HEK293 (cell line): ENCODE results near the gene GAL3ST1.

Experiments used
- CTCF ChIA-PET: fragments of 350-600 bp; formaldehyde crosslinking; extraction: SDS; loops from one replicate; lab custom pipeline; 2021; ENCODE audit warnings: antibody characterized with exemption; lab: Yijun Ruan, JAX
- POLR2A ChIA-PET: fragments of 300-600 bp; formaldehyde crosslinking; extraction: SDS; loops from one replicate; lab custom pipeline; 2020; ENCODE audit warnings: antibody characterized with exemption, inconsistent platforms; lab: Yijun Ruan, JAX
- H3K27ac ChIP-seq: fragments of 200-500 bp; sonication (Bioruptor generic); 2 replicates; pipeline ENCODE4 v1.5.1; 2014; ENCODE audit warnings: low read depth, low read length, control low read depth, inconsistent platforms; ENCODE audit errors: extremely low read depth
- H3K36me3 ChIP-seq, 2 experiments: fragments of 200-500 bp in 1 of 2; sonication (Bioruptor generic) in 1 of 2; 1 replicate in 1 of 2; 2 replicates in 1 of 2; pipeline ENCODE4 v1.5.1; 2014 to 2017; ENCODE audit warnings: inconsistent platforms in 2 of 2, low read length in 2 of 2; ENCODE audit not compliant: control insufficient read depth in 2 of 2, insufficient read depth in 1 of 2
- H3K4me1 ChIP-seq: fragments of 200-500 bp; sonication (Bioruptor generic); 2 replicates; pipeline ENCODE4 v1.5.1; 2014; ENCODE audit warnings: mild to moderate bottlenecking, low read length, inconsistent platforms; ENCODE audit not compliant: control insufficient read depth, insufficient read depth
- H3K4me3 ChIP-seq: 2 replicates; pipeline ENCODE4 v1.5.1; 2011; ENCODE audit warnings: low read depth, mild to moderate bottlenecking, control low read depth, low read length, moderate library complexity
- H3K9me3 ChIP-seq: fragments of 200-500 bp; sonication (Bioruptor generic); 2 replicates; pipeline ENCODE4 v1.5.1; 2014; ENCODE audit warnings: low read depth, low read length, inconsistent platforms; ENCODE audit not compliant: control insufficient read depth, insufficient read depth
- INSM2 ChIP-seq: fragments of 450-650 bp; formaldehyde crosslinking; IDR thresholded peaks from 2 replicates; pipeline ENCODE4 v1.5.1; 2016; ENCODE audit warnings: missing biosample characterization, missing genetic modification characterization
- ZFP37 ChIP-seq: fragments of 450-650 bp; formaldehyde crosslinking; IDR thresholded peaks from 2 replicates; pipeline ENCODE4 v1.5.1; 2016; ENCODE audit warnings: missing biosample characterization, missing genetic modification characterization
- ZNF114 ChIP-seq: fragments of 450-650 bp; formaldehyde crosslinking; IDR thresholded peaks from 2 replicates; pipeline ENCODE4 v1.5.0; 2017; ENCODE audit warnings: missing biosample characterization, missing genetic modification characterization
- ZNF132 ChIP-seq: fragments of 450-650 bp; formaldehyde crosslinking; IDR thresholded peaks from 2 replicates; pipeline ENCODE4 v1.5.1; 2017; ENCODE audit warnings: missing biosample characterization, missing genetic modification characterization, borderline replicate concordance
- ZNF133 ChIP-seq: fragments of 450-650 bp; formaldehyde crosslinking; IDR thresholded peaks from 2 replicates; pipeline ENCODE4 v1.5.1; 2016; ENCODE audit warnings: missing biosample characterization, missing genetic modification characterization
- ZNF138 ChIP-seq: fragments of 450-650 bp; formaldehyde crosslinking; IDR thresholded peaks from 2 replicates; pipeline ENCODE4 v1.5.1; 2016; ENCODE audit warnings: missing biosample characterization, missing genetic modification characterization, borderline replicate concordance
- ZNF18 ChIP-seq: fragments of 450-650 bp; formaldehyde crosslinking; IDR thresholded peaks from 2 replicates; pipeline ENCODE4 v1.5.1; 2016; ENCODE audit warnings: missing biosample characterization, missing genetic modification characterization
- ZNF2 ChIP-seq: fragments of 450-650 bp; formaldehyde crosslinking; IDR thresholded peaks from 2 replicates; pipeline ENCODE4 v1.5.1; 2016; ENCODE audit warnings: missing biosample characterization, missing genetic modification characterization
- ZNF362 ChIP-seq: fragments of 450-650 bp; formaldehyde crosslinking; IDR thresholded peaks from 2 replicates; pipeline ENCODE4 v1.5.1; 2016; ENCODE audit warnings: missing biosample characterization, missing genetic modification characterization
- ZNF391 ChIP-seq: fragments of 450-650 bp; formaldehyde crosslinking; IDR thresholded peaks from 2 replicates; pipeline ENCODE4 v1.5.1; 2016; ENCODE audit warnings: low read depth, missing biosample characterization, missing genetic modification characterization, borderline replicate concordance
- ZNF449 ChIP-seq: fragments of 450-650 bp; formaldehyde crosslinking; IDR thresholded peaks from 2 replicates; pipeline ENCODE4 v1.5.1; 2017; ENCODE audit warnings: missing biosample characterization, mild to moderate bottlenecking, missing genetic modification characterization, moderate library complexity
- ZNF488 ChIP-seq: fragments of 450-650 bp; formaldehyde crosslinking; IDR thresholded peaks from 2 replicates; pipeline ENCODE4 v1.5.1; 2016; ENCODE audit warnings: missing biosample characterization, missing genetic modification characterization
- ZNF670 ChIP-seq: fragments of 450-650 bp; formaldehyde crosslinking; IDR thresholded peaks from 2 replicates; pipeline ENCODE4 v1.5.1; 2016; ENCODE audit warnings: missing biosample characterization, missing genetic modification characterization, low read depth
- ZNF701 ChIP-seq: fragments of 450-650 bp; formaldehyde crosslinking; IDR thresholded peaks from 2 replicates; pipeline ENCODE4 v1.5.1; 2016; ENCODE audit warnings: missing biosample characterization, missing genetic modification characterization
- ZSCAN16 ChIP-seq: fragments of 450-650 bp; formaldehyde crosslinking; IDR thresholded peaks from 2 replicates; pipeline ENCODE4 v1.5.1; 2016; ENCODE audit warnings: missing biosample characterization, missing genetic modification characterization
- ZXDB ChIP-seq: fragments of 450-650 bp; formaldehyde crosslinking; IDR thresholded peaks from 2 replicates; pipeline ENCODE4 v1.5.1; 2016; ENCODE audit warnings: missing biosample characterization, missing genetic modification characterization

GAL3ST1 gene

GRCh38 chr22:30600921-30601320 is 26.5 kb upstream of the GAL3ST1 start:
- TF ChIP-seq ZNF114 (tag by site-specific recombination) (no peak), ZNF18 (tag by site-specific recombination) (no peak), ZXDB (tag by site-specific recombination) (no peak), INSM2 (tag by site-specific recombination) (no peak)
- H3K9me3 ChIP-seq: no peaks in the 10 kb centered on the region
- no peaks in the 10 kb centered on the region for H3K4me1 ChIP-seq
- no peaks in the 10 kb centered on the region for H3K36me3 ChIP-seq
- ChIA-PET POLR2A (no interaction called here), CTCF (interaction anchor here (0.6 to 1.7 kb wide), 8 partner anchors 9 to 736 kb away, joined by 3 to 7 read pairs (median 5); no protein-coding TSS in a partner anchor)
- no peak overlapping the region for H3K4me3 ChIP-seq
- H3K27ac ChIP-seq: no peak overlapping the region

GRCh38 chr22:30598986-30599385 is 24.5 kb upstream of the GAL3ST1 start:
- TF ChIP-seq ZNF362: 0 out of 2 replicates have a peak, but pooled peaks have one; percentile 0
- no peak for TF ChIP-seq ZNF488 (tag by site-specific recombination)
- H3K36me3 ChIP-seq: no peaks in the 10 kb centered on the region
- ChIA-PET POLR2A (no interaction called here), CTCF (interaction anchor here (0.6 kb wide), 1 partner anchor 17 kb away, joined by 3 read pairs; no protein-coding TSS in a partner anchor)
- H3K4me3 ChIP-seq: no peak overlapping the region
- H3K27ac ChIP-seq: no peak overlapping the region
- no peaks in the 10 kb centered on the region for H3K4me1 ChIP-seq
- no peaks in the 10 kb centered on the region for H3K9me3 ChIP-seq

- ChIA-PET CTCF (interaction anchor here (1.2 kb wide), 1 partner anchor 9 kb away, joined by 4 read pairs; no protein-coding TSS in a partner anchor), POLR2A (no interaction called here)
- H3K27ac ChIP-seq: no peak overlapping the region
- H3K4me3 ChIP-seq: no peak overlapping the region
- no peaks in the 10 kb centered on the region for H3K9me3 ChIP-seq
- H3K4me1 ChIP-seq: no peaks in the 10 kb centered on the region
- H3K36me3 ChIP-seq: no peaks in the 10 kb centered on the region
- TF ChIP-seq ZSCAN16 (no peak), ZNF391 (tag by site-specific recombination) (no peak), ZNF132 (tag by site-specific recombination) (no peak), ZNF701 (no peak), ZNF449 (tag by site-specific recombination) (no peak), ZNF670 (tag by site-specific recombination) (no peak), ZFP37 (tag by site-specific recombination) (no peak), ZNF2 (tag by site-specific recombination) (no peak), ZNF138 (tag by site-specific recombination) (no peak), ZNF133 (tag by site-specific recombination) (no peak)
Measured at GRCh38 chr22:30596886-30597285, 22.4 kb upstream of the GAL3ST1 start.
